ENCODE results near the gene TAPBPL. TPM values are rescaled to one million over a fixed set of nuclear protein-coding genes. Genes with fewer than 3 reads are reported as not detected.

Gene TAPBPL
- total and polyA plus RNA-seq, 2 of the 13 experiments (the other 11 are each of a cell fraction or from before 2014, with no cell fraction given): 10.0 to 14.5 TPM

DNA sequence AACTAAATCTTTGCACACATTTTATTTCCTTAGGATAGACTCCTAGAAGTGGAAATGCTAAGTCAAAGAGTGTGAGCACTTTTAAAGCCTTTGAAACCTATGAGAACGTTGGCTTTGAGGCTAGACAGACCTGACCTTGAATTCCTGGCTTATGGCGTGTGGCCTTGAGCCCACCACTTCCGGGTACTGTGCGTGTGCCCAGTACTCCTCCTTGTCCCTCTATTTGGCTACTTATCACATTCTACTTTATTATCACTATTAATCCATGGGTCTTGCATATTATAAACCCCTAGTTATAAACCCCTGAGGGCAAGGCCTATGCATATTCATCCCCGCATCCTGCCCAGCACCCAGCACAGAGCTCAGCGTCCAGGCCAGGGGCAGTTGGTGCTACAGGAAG is 33.0 kb upstream of the TAPBPL start:
- no peaks in the 10 kb centered on the region for H4K20me1 ChIP-seq (ENCODE audit: insufficient read depth, low read length)
- H3K27me3 ChIP-seq (ENCODE audit: control insufficient read depth in 1 of 2, insufficient read depth in 2 of 2, low read length in 2 of 2): peaks cover 0 to under 1% of the 10 kb centered on the region in 2 experiments; a peak in 1 of 5 replicates
- ChIA-PET POLR2A (interaction anchor here (0.7 to 2.5 kb wide), 4 partner anchors 32 to 52 kb away, joined by 3 to 9 read pairs (median 3); partner anchors contain the start of genes TAPBPL and VAMP1), CTCF (ENCODE audit: low intra/inter-chr PET ratio, low total read pairs) (no interaction called here)
- TF ChIP-seq ZNF256 (CRISPR knock-in tag; conservative IDR thresholded peaks at IDR 0.05) (no peak), TEAD3 (CRISPR knock-in tag; optimal IDR thresholded peaks at IDR 0.05; ENCODE audit: borderline replicate concordance) (peak; percentile 2), ELF3 (CRISPR knock-in tag; IDR thresholded peaks at IDR 0.05) (peak; percentile 83), FOSL2 (CRISPR knock-in tag; IDR thresholded peaks at IDR 0.05) (0 out of 2 replicates have a peak, but pooled peaks have one; percentile 6), EED (CRISPR knock-in tag; IDR thresholded peaks at IDR 0.05) (no peak), HOXA9 (CRISPR knock-in tag; IDR thresholded peaks at IDR 0.05; ENCODE audit: borderline replicate concordance) (no peak), ETV5 (CRISPR knock-in tag; IDR thresholded peaks at IDR 0.05; ENCODE audit: borderline replicate concordance) (peak; percentile 28; the same call in 1 of the 2 replicates), ZSCAN21 (CRISPR knock-in tag; IDR thresholded peaks at IDR 0.05; ENCODE audit: borderline replicate concordance) (peak; percentile 54; the same call in 1 of the 2 replicates), SAP130 (CRISPR knock-in tag; IDR thresholded peaks at IDR 0.05; ENCODE audit: low read depth) (no peak), ZNF776 (CRISPR knock-in tag; IDR thresholded peaks at IDR 0.05) (no peak), GABPA (IDR thresholded peaks at IDR 0.05; ENCODE audit: low read depth, low read length) (no peak), GABPA (CRISPR knock-in tag; IDR thresholded peaks at IDR 0.05; ENCODE audit: low read depth) (peak; percentile 48; the same call in 1 of the 2 replicates), HMG20A (CRISPR knock-in tag; IDR thresholded peaks at IDR 0.05; ENCODE audit: borderline replicate concordance) (peak; percentile 30; the same call in 1 of the 2 replicates), RARA (CRISPR knock-in tag; IDR thresholded peaks at IDR 0.05) (peak; percentile 46; the same call in 1 of the 2 replicates), ELF1 (CRISPR knock-in tag; IDR thresholded peaks at IDR 0.05) (peak; percentile 80), ZNF709 (CRISPR knock-in tag; IDR thresholded peaks at IDR 0.05) (no peak)
- TF ChIP-seq, protein P1, sequence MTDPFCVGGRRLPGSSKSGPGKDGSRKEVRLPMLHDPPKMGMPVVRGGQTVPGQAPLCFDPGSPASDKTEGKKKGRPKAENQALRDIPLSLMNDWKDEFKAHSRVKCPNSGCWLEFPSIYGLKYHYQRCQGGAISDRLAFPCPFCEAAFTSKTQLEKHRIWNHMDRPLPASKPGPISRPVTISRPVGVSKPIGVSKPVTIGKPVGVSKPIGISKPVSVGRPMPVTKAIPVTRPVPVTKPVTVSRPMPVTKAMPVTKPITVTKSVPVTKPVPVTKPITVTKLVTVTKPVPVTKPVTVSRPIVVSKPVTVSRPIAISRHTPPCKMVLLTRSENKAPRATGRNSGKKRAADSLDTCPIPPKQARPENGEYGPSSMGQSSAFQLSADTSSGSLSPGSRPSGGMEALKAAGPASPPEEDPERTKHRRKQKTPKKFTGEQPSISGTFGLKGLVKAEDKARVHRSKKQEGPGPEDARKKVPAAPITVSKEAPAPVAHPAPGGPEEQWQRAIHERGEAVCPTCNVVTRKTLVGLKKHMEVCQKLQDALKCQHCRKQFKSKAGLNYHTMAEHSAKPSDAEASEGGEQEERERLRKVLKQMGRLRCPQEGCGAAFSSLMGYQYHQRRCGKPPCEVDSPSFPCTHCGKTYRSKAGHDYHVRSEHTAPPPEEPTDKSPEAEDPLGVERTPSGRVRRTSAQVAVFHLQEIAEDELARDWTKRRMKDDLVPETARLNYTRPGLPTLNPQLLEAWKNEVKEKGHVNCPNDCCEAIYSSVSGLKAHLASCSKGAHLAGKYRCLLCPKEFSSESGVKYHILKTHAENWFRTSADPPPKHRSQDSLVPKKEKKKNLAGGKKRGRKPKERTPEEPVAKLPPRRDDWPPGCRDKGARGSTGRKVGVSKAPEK (CRISPR knock-in tag; IDR thresholded peaks at IDR 0.05; ENCODE audit: borderline replicate concordance): no peak
- TF ChIP-seq, protein P2, sequence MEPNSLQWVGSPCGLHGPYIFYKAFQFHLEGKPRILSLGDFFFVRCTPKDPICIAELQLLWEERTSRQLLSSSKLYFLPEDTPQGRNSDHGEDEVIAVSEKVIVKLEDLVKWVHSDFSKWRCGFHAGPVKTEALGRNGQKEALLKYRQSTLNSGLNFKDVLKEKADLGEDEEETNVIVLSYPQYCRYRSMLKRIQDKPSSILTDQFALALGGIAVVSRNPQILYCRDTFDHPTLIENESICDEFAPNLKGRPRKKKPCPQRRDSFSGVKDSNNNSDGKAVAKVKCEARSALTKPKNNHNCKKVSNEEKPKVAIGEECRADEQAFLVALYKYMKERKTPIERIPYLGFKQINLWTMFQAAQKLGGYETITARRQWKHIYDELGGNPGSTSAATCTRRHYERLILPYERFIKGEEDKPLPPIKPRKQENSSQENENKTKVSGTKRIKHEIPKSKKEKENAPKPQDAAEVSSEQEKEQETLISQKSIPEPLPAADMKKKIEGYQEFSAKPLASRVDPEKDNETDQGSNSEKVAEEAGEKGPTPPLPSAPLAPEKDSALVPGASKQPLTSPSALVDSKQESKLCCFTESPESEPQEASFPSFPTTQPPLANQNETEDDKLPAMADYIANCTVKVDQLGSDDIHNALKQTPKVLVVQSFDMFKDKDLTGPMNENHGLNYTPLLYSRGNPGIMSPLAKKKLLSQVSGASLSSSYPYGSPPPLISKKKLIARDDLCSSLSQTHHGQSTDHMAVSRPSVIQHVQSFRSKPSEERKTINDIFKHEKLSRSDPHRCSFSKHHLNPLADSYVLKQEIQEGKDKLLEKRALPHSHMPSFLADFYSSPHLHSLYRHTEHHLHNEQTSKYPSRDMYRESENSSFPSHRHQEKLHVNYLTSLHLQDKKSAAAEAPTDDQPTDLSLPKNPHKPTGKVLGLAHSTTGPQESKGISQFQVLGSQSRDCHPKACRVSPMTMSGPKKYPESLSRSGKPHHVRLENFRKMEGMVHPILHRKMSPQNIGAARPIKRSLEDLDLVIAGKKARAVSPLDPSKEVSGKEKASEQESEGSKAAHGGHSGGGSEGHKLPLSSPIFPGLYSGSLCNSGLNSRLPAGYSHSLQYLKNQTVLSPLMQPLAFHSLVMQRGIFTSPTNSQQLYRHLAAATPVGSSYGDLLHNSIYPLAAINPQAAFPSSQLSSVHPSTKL (CRISPR knock-in tag; IDR thresholded peaks at IDR 0.05): peak; percentile 50
- DNase-seq (ENCODE audit: low spot score): no peak
- H3K79me2 ChIP-seq (ENCODE audit: insufficient read depth, low read length): no peaks in the 10 kb centered on the region
- peak overlapping the region; percentile 10; the same call in 1 of the 2 replicates for H3K4me2 ChIP-seq (ENCODE audit: low read depth, low read length)
- in situ Hi-C loops (cut with HindIII; ENCODE audit: extremely low pct_ligation_motif_present, low pct_unique_long_range_greater_than_20kb): no loop called here
- H3K4me1 ChIP-seq (ENCODE audit: insufficient read depth, low read length): peaks cover 37% of the 10 kb centered on the region
- H3K9me3 ChIP-seq (ENCODE audit: low read length): no peaks in the 10 kb centered on the region
- H3K9ac ChIP-seq (ENCODE audit: insufficient read depth, low read depth, low read length): no peak overlapping the region
- H3K27ac ChIP-seq (ENCODE audit: extremely low read length, insufficient read depth, low read length): no peak overlapping the region
- no peak overlapping the region for H2AFZ ChIP-seq (ENCODE audit: low read length)
- FAIRE-seq: no peak
- no TSS peak for BruUV-seq (replicated peaks)
- ATAC-seq: peak; percentile 19; the same call in 2 of the 3 replicates
- 38% methylated on average over 6 of the region's 6 CpGs for whole genome bisulfite sequencing (ENCODE audit: low lambda C conversion rate)
- intact Hi-C loops (cut with micrococcal nuclease; ENCODE audit: unreplicated experiment): no loop called here
- H3K4me3 ChIP-seq (replicated peaks in 1 of 3; ENCODE audit: insufficient read depth in 1 of 3, low read depth in 2 of 3, low read length in 3 of 3): no peak overlapping the region
- no peaks in the 10 kb centered on the region for H3K36me3 ChIP-seq (replicated peaks in 1 of 2; ENCODE audit: control insufficient read depth in 1 of 2, insufficient read depth in 2 of 2, low read length in 2 of 2)

All from HepG2 (cell line).